Activated CD8-positive, alpha-beta memory T cell treated with anti-CD3 and anti-CD28 coated beads, Interleukin-2, amount 10 ng/mL, durations not matched to agents 7 days and 5 days (primary cell): ENCODE results near the gene PCGF3. TPM values are rescaled to one million over a fixed set of nuclear protein-coding genes. Genes with fewer than 3 reads are reported as not detected.
"Not testable (repeated sequence)": the region's sequence is repeated elsewhere in the genome, so short reads cannot be mapped to it uniquely, and the experiment has no call there.

ENCODE experiments used
- ATAC-seq: fragments of 150-1000 bp; cut with Tn5 transposase; one replicate; pipeline ENCODE4 v1.10.0; 2021; ENCODE audit warnings: moderate library complexity
- CTCF ChIA-PET: fragments of 350-600 bp; sonication (Branson Sonifier 250); formaldehyde crosslinking; loops from one replicate; lab custom pipeline; 2021; ENCODE audit warnings: antibody characterized with exemption; lab: Charles Lee
- DNase-seq: peaks from one replicate; pipeline ENCODE4 v3.0.0-alpha.2; 2020
- H3K27ac Mint-ChIP-seq: one replicate; pipeline ENCODE4 v1.8.0; 2021; ENCODE audit warnings: mild to moderate bottlenecking, mixed read lengths
- H3K27me3 Mint-ChIP-seq: one replicate; pipeline ENCODE4 v1.8.0; 2021; ENCODE audit warnings: mixed read lengths
- H3K36me3 Mint-ChIP-seq: one replicate; pipeline ENCODE4 v1.8.0; 2021; ENCODE audit warnings: mild to moderate bottlenecking, mixed read lengths
- H3K4me1 Mint-ChIP-seq: one replicate; pipeline ENCODE4 v1.8.0; 2021; ENCODE audit warnings: mixed read lengths
- H3K4me3 Mint-ChIP-seq: one replicate; pipeline ENCODE4 v1.8.0; 2021; ENCODE audit warnings: mild to moderate bottlenecking, moderate library complexity, mixed read lengths
- H3K9me3 Mint-ChIP-seq: one replicate; pipeline ENCODE4 v1.8.0; 2022; ENCODE audit warnings: low read depth, mixed read lengths
- total RNA-seq, 2 experiments: library from RNA; stranded (reverse); gene quantifications; one replicate each; pipeline ENCODE4 v1.2.3, GENCODE V29; 2021

PCGF3 gene
- total RNA-seq, 2 experiments from 2014 or later, result 38.9 to 49.0 TPM

- CTCF ChIA-PET, H3K4me1 Mint-ChIP-seq, H3K9me3 Mint-ChIP-seq, H3K4me3 Mint-ChIP-seq, ATAC-seq, H3K27me3 Mint-ChIP-seq, DNase-seq: not testable (repeated sequence)
- Mint-ChIP-seq H3K36me3 (peaks cover 31% of the 10 kb centered on the region), H3K27ac (peak overlapping the region; percentile 22)
These were observed 54.2 kb downstream of the PCGF3 start for GRCh38 chr4:759810-760209.

GRCh38 chr4:760616-761015, 55.0 kb downstream of the PCGF3 start:
- no peaks in the 10 kb centered on the region for H3K9me3 Mint-ChIP-seq
- CTCF ChIA-PET, result no interaction called here
- ATAC-seq (no peak), DNase-seq (no peak)
- H3K4me3 Mint-ChIP-seq, result no peak overlapping the region
- peaks cover 32% of the 10 kb centered on the region for H3K36me3 Mint-ChIP-seq
- H3K27me3 Mint-ChIP-seq, result no peaks in the 10 kb centered on the region
- peaks cover 15% of the 10 kb centered on the region for H3K4me1 Mint-ChIP-seq
- no peak overlapping the region for H3K27ac Mint-ChIP-seq

- no peak overlapping the region for H3K27ac Mint-ChIP-seq
- no peak for DNase-seq
- peaks cover 15% of the 10 kb centered on the region for H3K4me1 Mint-ChIP-seq
- no peak for ATAC-seq
- no peaks in the 10 kb centered on the region for H3K9me3 Mint-ChIP-seq
- no peak overlapping the region for H3K4me3 Mint-ChIP-seq
- CTCF ChIA-PET, result no interaction called here
- H3K36me3 Mint-ChIP-seq, result peaks cover 33% of the 10 kb centered on the region
- no peaks in the 10 kb centered on the region for H3K27me3 Mint-ChIP-seq
These were observed 55.5 kb downstream of the PCGF3 start for GRCh38 chr4:761086-761485.

GRCh38 chr4:761739-762138, 56.1 kb downstream of the PCGF3 start:
- Mint-ChIP-seq H3K27ac (no peak overlapping the region), H3K4me3 (no peak overlapping the region), H3K36me3 (peaks cover 38% of the 10 kb centered on the region), H3K27me3 (no peaks in the 10 kb centered on the region), H3K4me1 (peaks cover 15% of the 10 kb centered on the region), H3K9me3 (no peaks in the 10 kb centered on the region)
- CTCF ChIA-PET, result no interaction called here
- DNase-seq (no peak), ATAC-seq (no peak)

GRCh38 chr4:762211-763190, 56.9 kb downstream of the PCGF3 start:
- DNase-seq (no peak), ATAC-seq (no peak)
- no peak overlapping the region for H3K27ac Mint-ChIP-seq
- H3K27me3 Mint-ChIP-seq, result no peaks in the 10 kb centered on the region
- peaks cover 16% of the 10 kb centered on the region for H3K4me1 Mint-ChIP-seq
- H3K36me3 Mint-ChIP-seq, result peaks cover 45% of the 10 kb centered on the region
- CTCF ChIA-PET, result no interaction called here
- no peak overlapping the region for H3K4me3 Mint-ChIP-seq
- no peaks in the 10 kb centered on the region for H3K9me3 Mint-ChIP-seq

- Mint-ChIP-seq H3K36me3 (peaks cover 49% of the 10 kb centered on the region), H3K27ac (peak overlapping the region; percentile 24), H3K4me3 (no peak overlapping the region), H3K9me3 (no peaks in the 10 kb centered on the region), H3K4me1 (peaks cover 16% of the 10 kb centered on the region), H3K27me3 (no peaks in the 10 kb centered on the region)
- ATAC-seq (no peak), DNase-seq (no peak)
- CTCF ChIA-PET, result no interaction called here
These were observed 57.7 kb downstream of the PCGF3 start for GRCh38 chr4:763191-763810.

GRCh38 chr4:763922-764321, 58.3 kb downstream of the PCGF3 start:
- Mint-ChIP-seq H3K4me3 (no peak overlapping the region), H3K27ac (peak overlapping the region; percentile 24), H3K36me3 (peaks cover 49% of the 10 kb centered on the region), H3K27me3 (no peaks in the 10 kb centered on the region), H3K9me3 (no peaks in the 10 kb centered on the region), H3K4me1 (peaks cover 16% of the 10 kb centered on the region)
- CTCF ChIA-PET, result no interaction called here
- DNase-seq, result no peak
- no peak for ATAC-seq

GRCh38 chr4:764405-765169, 59.0 kb downstream of the PCGF3 start:
- no peak overlapping the region for H3K4me3 Mint-ChIP-seq
- H3K27ac Mint-ChIP-seq, result no peak overlapping the region
- H3K36me3 Mint-ChIP-seq, result peaks cover 54% of the 10 kb centered on the region
- H3K9me3 Mint-ChIP-seq, result no peaks in the 10 kb centered on the region
- CTCF ChIA-PET, result interaction anchor here (1.5 kb wide), 1 partner anchor 22 kb away, joined by 6 read pairs; no protein-coding TSS in a partner anchor
- DNase-seq (no peak), ATAC-seq (no peak)
- H3K27me3 Mint-ChIP-seq, result no peaks in the 10 kb centered on the region
- peaks cover 17% of the 10 kb centered on the region for H3K4me1 Mint-ChIP-seq

GRCh38 chr4:766152-766515, 60.5 kb downstream of the PCGF3 start:
- ATAC-seq, result no peak
- no peaks in the 10 kb centered on the region for H3K27me3 Mint-ChIP-seq
- H3K4me1 Mint-ChIP-seq, result peaks cover 22% of the 10 kb centered on the region
- no peak overlapping the region for H3K27ac Mint-ChIP-seq
- CTCF ChIA-PET, result interaction anchor here (1.4 to 1.5 kb wide), 2 partner anchors 24 to 221 kb away, joined by 3 to 7 read pairs; no protein-coding TSS in a partner anchor
- DNase-seq, result no peak
- no peaks in the 10 kb centered on the region for H3K9me3 Mint-ChIP-seq
- peaks cover 51% of the 10 kb centered on the region for H3K36me3 Mint-ChIP-seq
- no peak overlapping the region for H3K4me3 Mint-ChIP-seq

GRCh38 chr4:766559-767283, 61.1 kb downstream of the PCGF3 start:
- no peaks in the 10 kb centered on the region for H3K9me3 Mint-ChIP-seq

GRCh38 chr4:768076-768475, 62.4 kb downstream of the PCGF3 start:
- CTCF ChIA-PET, result interaction anchor here (1.3 kb wide), 1 partner anchor 26 kb away, joined by 5 read pairs; no protein-coding TSS in a partner anchor
- no peaks in the 10 kb centered on the region for H3K9me3 Mint-ChIP-seq
- H3K4me3 Mint-ChIP-seq, result no peak overlapping the region
- ATAC-seq (no peak), DNase-seq (no peak)
- H3K27ac Mint-ChIP-seq, result no peak overlapping the region
- no peaks in the 10 kb centered on the region for H3K27me3 Mint-ChIP-seq
- peaks cover 47% of the 10 kb centered on the region for H3K36me3 Mint-ChIP-seq
- H3K4me1 Mint-ChIP-seq, result peaks cover 23% of the 10 kb centered on the region

More at GRCh38 chr4:766559-767283, 61.1 kb downstream of the PCGF3 start:
- ATAC-seq (no peak), DNase-seq (no peak)
- H3K4me1 Mint-ChIP-seq, result peaks cover 22% of the 10 kb centered on the region
- H3K27ac Mint-ChIP-seq, result peak overlapping the region; percentile 36
- CTCF ChIA-PET, result interaction anchor here (1.4 to 1.5 kb wide), 2 partner anchors 24 to 221 kb away, joined by 3 to 7 read pairs; no protein-coding TSS in a partner anchor
- no peaks in the 10 kb centered on the region for H3K27me3 Mint-ChIP-seq
- peaks cover 49% of the 10 kb centered on the region for H3K36me3 Mint-ChIP-seq
- H3K4me3 Mint-ChIP-seq, result no peak overlapping the region

- ATAC-seq, result no peak
- CTCF ChIA-PET, result no interaction called here
- Mint-ChIP-seq H3K36me3 (peaks cover 43% of the 10 kb centered on the region), H3K27ac (no peak overlapping the region), H3K9me3 (no peaks in the 10 kb centered on the region), H3K4me3 (no peak overlapping the region), H3K4me1 (peaks cover 18% of the 10 kb centered on the region), H3K27me3 (no peaks in the 10 kb centered on the region)
- DNase-seq, result no peak
These were observed 63.4 kb downstream of the PCGF3 start for GRCh38 chr4:768995-769394.
